ENCODE results near the gene PLA2G4A.

The PLA2G4A gene

DNA sequence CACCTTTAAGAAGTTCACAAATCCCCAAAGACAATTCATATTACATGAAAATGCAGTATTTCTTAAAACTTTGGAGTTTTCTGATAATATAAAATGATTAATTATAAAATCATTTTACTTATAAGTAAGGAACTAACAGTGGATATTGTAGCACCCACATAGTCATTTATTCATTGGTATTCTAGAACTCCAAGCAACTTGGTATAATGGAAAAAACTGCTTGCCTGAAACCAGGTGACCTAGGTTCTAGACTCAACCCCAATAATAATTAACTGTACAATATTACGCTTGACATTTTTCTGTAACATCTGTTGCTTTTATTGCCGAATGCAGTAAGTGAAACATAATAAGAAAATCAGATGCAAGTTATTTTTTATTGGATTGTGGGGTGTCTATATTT lies 2.4 kb downstream of the PLA2G4A start:
- DNase-seq (ENCODE audit: low read depth in 1 of 2, low spot score in 1 of 2): no peak

DNA sequence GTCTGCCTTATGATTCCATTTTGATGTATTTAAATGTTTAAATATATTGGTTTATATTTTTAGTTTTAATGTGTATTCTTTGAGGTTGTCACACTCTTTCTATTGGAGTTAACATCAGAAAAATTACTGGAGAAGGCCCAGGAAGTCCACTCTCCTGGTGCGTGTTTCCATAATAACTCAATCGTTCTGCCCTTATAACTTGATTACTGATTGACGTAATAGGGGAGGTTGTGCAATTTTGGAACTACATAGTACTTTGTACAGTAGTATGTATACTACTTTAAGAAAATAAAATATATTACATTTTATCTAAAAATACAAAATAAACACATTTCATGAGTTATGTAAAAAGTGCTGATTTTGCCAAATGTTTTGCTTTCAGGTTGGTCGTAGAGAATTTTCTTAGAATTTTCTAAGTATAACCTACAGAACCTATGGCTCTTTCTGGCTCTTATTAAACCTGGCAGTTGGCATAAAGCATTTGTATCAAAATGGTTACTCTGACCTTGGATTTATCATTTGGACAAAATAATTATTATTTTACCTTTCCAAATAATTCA lies 5.7 kb downstream of the PLA2G4A start:
- DNase-seq (ENCODE audit: low read depth in 1 of 2, low spot score in 1 of 2): no peak

DNA sequence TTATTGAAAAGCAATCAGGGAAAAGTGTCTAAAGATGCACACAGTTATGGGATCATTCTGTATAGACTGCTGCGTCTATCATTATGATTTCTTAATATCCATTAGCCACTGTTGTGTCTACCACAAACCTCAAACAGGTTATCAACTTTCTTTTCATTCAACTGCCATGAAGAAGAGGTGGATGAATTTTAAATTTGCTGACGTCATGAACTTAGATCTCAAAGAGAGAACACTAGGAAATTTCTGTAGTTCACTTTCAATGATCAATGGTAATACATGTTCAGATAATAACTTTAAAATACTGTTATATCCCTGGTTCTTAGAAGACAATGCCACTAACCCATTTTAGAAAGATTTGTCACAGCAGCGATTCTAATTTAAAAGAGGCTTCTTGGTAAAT lies 6.7 kb downstream of the PLA2G4A start:
- no peak for DNase-seq (ENCODE audit: low read depth in 1 of 2, low spot score in 1 of 2)

DNA sequence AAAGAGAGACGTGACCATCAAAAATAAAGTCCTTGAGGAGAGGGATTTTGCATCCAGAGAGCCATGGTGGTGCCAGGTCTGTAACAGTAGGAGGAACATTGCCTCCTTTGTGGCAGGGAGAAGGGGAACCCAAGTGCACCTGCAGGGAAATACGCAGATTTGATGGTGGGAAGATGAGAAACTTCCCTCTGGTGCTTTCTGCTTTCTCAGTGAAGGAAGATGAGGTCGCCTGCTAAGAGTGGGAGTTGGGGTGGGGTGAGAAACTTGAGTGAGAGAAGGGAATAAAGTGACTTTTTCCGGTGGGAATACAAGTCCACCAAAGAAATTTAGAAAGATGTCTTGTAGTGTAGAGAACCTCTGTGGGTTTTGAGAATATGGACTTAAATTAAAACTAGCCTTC lies 9.1 kb downstream of the PLA2G4A start:
- DNase-seq (ENCODE audit: low read depth in 1 of 2, low spot score in 1 of 2): no peak

DNA sequence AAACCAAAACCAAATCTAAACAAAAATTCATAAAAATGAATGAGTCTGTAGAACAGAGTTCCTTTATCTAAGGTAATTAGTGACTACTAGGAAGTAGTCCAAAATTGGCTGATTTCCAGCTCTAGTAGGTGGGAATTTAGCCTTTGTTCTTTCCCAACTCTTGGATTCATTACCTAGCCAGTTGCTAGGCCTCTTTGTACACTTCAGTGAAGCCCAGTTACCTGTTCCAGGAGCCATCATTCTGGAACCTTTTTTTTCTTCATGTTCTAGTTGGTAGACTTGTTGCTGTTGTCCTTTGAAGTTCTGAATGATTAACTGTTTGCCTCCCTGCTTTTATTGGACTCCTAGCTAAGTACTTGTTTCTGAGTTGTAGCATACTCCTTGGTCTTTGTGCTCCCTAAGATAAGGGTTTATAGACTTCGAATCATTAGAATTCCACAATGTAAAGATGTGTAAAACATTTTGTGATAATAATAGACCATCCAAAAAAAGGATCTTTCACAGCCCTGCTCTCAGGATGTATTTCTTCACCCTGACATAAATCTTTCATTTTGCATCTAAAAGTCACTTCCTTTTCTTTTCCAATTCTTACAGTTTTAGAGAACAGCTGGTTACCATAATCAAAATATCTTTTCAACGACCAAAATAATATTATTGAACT lies 9.8 kb downstream of the PLA2G4A start:
- no peak for DNase-seq (ENCODE audit: low read depth in 1 of 2, low spot score in 1 of 2)

DNA sequence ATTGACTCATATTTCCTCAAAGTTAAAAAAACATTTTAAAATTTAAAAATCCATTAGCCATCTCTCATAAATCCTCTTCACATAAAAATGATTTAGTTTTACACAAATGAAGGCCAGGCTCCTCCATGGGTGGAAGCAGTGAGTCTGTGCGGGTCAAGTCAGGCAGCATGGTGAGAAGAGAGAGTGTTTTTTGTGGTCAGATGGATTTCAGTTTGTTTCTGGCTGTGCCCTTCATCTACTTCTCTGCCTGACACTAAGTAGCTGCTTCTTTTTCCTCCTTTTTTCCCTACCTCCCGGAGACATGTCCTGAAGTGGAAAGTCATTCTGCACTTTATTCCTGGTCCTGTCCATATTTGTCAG lies 10.3 kb downstream of the PLA2G4A start:
- DNase-seq (ENCODE audit: low read depth in 1 of 2, low spot score in 1 of 2): no peak

DNA sequence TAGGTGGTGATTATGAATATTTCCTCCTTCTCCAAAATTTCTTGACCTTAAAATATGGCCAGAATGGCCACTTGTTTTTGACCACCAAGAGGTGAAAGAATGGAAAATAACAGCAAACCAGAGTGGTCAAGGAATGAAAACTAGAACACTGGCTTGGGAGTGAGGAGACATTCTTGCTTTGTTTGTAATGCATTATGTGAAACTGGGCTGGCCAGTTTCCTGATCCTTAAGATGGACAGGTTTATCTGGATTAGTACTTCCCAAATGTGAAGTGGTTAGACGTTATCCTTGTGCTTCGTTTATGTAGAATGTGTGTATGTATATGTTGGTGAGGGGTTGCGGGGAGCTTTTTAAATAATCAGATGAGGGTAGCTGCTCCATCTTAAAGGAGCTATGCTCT lies 12.8 kb downstream of the PLA2G4A start:
- no peak for DNase-seq (ENCODE audit: low read depth in 1 of 2, low spot score in 1 of 2)

DNA sequence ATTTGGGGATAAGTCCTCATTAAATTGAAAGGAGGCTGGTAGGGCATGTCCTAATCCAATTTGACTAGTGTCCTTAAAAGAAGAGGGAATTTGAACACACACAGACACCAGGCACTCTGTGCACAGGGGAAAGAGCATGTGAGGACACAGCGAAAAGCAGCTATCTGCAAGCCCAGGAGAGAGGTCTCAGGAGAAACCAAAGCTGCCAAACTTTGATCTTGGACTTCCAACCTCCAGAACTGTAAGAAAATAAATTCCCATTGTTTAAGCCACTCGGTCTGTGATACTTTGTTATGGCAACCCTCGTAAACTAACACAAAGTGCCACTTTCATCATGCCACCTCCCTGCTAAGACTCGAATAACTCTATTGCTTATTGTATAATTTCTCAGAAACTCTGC lies 13.8 kb downstream of the PLA2G4A start:
- DNase-seq (ENCODE audit: low read depth in 1 of 2, low spot score in 1 of 2): no peak

DNA sequence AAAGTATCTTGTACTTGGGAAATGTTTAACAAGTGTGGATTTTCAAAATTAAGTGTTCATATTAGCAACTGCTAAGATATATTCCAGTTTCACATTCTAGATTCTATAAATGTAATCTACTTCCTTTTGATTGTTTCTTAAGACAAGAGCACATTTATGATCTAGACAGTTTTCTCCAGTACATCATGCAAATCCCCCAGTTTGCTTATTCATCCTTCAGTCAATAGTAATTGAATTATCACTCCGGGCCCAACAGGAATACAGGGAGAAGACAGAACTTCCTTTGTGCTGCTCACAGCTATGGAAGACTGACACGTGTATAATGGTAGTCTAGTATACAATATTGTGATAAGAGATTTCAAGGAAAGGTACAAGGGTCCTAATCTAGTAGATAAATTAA lies 14.5 kb downstream of the PLA2G4A start:
- DNase-seq (ENCODE audit: low read depth in 1 of 2, low spot score in 1 of 2): no peak

DNA sequence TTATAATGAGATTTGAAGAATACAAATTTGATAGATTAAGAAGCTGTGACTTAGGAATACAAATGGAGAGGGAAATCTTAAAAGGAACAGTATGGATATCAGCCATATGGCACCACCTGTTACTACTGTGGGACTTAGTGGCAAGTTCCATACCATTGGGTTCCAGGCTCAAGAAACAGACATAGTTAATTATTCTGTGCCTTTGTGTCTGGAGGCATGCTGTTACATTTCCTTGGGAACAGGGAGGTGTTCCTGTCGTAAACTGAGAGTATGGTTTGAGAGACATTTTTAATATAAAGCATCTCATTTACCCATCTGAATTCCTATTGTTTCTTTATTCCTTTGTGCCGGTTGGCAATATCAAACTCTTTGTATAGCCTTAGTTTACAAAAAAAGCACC lies 15.2 kb downstream of the PLA2G4A start:
- DNase-seq (ENCODE audit: low read depth in 1 of 2, low spot score in 1 of 2): no peak

DNA sequence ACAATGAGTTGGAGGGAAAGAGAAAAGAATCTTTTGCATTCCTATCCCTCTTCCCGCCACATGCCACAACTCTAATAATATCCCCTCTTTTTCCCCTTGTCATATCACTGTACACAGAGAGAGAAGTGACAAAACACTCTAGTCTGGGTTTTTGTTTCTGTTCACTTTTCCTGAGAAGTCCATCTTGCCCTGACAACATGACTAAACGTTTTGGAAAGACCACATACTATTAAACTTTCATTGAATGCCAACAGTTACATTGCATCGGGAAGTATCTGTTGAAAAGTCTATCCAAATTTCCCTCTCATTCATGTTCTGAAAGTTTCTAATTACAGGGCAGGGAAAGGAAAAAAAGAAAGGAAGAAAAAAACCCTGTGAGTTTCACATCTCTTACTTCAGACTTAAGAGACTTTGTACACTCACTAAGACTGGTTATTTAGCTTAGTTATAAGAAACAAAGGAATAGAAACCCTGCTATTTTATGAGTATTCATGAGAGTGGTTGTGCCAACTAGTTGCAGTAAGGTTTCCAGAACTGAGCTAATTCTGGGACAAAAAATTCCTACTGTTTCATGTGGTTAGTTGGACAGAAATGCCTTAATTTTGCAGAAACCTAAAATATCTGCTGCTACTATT lies 16.9 kb downstream of the PLA2G4A start:
- no peak for DNase-seq (ENCODE audit: low read depth in 1 of 2, low spot score in 1 of 2)

DNA sequence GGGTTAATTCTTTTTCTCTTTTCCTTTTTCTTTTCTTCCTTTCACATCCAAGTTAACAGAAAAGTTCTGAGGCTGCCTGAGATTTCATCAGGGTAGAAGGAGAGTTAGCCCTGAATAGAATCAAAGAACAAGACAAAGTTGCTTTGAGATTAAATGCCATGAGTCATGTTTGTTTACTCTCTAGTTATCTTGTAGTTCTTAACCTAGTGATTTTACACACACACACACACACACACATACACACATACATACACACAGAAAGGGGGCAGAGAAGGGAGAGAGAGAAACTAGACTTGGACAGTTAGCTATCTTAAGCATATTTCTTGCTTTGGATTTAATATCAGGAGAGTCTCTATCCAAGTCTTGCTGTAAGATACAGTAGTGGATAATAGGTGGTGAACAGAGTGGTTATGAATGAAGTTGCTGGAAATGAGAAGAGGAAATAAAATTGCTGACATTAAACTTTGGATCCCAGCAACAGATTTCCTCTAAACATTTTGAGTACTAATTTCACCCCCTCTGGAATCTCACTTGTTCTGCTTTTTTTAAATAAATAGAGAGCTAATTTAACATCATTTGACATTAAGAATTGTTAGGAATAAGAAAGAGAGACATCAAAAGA lies 19.9 kb downstream of the PLA2G4A start:
- no peak for DNase-seq (ENCODE audit: low read depth in 1 of 2, low spot score in 1 of 2)

DNA sequence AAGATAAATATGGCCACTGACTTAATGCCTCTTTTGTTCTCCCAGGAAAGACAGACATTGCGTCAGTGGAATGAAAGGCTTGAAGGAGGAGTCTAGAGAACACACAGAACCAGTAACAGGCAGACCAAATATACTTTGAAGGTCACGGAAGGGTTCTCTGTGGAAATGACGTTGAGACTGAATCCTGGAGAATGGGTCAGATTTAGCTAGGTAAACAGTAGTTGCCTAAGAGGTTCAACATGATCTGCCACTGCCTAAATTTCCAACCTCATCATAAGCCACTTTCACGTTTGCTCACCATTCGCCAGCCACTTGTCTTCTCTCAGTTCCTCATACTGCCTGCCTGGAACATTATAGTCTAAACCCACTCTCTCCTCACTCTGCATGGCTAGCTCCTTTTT lies 20.5 kb downstream of the PLA2G4A start:
- DNase-seq (ENCODE audit: low read depth in 1 of 2, low spot score in 1 of 2): no peak

DNA sequence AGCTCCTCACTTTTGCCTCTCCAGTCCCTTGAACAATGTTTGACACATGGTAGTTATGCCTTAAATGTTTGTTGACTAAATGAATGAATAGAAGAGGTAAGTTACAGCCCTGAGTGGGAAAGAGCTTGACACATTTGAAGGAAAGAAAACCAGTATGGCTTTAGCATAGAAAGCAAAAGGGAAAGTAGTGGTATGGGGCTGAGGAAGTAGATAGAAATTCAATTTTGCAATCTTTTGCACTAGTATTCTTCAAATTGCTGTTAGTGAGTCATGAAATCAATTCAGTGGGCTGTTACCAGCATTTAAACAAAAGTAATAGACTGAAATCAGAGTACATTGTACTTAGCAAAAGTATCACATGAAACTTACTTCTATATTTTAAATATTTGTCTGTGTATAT lies 21.1 kb downstream of the PLA2G4A start:
- DNase-seq (ENCODE audit: low read depth in 1 of 2, low spot score in 1 of 2): no peak

DNA sequence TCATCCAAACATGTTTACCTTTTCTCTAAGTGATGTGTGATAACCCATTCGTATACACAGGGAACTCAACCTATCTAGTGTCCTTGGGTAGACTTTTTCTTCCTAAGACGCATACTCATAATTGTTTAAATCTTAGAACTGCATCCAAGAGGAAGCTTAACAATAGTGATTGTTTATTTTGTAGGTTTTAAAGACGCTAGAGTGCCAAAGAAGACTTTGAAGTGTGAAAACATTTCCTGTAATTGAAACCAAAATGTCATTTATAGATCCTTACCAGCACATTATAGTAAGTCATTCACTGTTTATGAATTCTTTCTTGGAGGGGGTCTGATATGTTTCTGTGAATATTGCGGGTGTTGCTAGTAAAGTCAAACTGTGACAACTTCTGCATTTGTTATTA lies 25.4 kb downstream of the PLA2G4A start:
- DNase-seq (ENCODE audit: low read depth in 1 of 2, low spot score in 1 of 2): no peak

DNA sequence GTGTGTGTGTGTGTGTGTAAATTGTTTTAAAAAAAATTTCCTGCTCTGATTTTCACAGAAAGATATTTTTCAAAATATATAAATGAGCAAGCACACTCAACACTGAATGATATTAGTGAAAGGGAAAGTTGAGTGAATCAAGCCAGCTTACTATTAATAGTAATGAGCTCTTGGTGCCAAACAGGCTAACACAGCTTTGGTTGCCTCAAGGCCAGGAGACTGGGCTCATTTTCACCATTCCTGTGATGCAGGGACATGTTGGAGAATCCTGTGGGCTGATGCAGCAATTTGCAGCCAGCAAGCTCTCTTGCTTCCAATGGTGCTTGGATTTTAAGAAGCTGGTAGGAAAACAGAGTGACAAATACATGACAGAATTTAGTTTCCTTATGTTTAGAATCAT lies 30.2 kb downstream of the PLA2G4A start:
- DNase-seq (ENCODE audit: low read depth in 1 of 2, low spot score in 1 of 2): no peak

DNA sequence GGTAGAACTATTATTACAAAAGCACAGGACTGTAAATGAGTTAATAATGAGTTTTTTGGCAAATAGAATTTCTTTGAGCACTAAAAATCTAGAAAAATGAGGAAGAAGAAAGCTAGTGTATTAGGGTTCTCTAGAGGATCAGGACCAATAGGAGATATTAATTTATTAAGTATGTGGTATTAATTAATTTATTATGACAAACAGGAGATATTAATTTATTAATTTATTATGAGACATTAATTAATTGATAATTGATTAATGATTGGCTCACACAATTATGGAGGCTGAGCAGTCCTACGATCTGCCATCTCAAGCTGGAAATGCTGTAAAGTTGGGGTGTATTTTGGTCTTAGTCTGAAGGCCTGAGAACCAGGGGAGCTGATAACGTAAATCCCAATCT lies 31.2 kb downstream of the PLA2G4A start:
- DNase-seq (ENCODE audit: low read depth in 1 of 2, low spot score in 1 of 2): no peak

DNA sequence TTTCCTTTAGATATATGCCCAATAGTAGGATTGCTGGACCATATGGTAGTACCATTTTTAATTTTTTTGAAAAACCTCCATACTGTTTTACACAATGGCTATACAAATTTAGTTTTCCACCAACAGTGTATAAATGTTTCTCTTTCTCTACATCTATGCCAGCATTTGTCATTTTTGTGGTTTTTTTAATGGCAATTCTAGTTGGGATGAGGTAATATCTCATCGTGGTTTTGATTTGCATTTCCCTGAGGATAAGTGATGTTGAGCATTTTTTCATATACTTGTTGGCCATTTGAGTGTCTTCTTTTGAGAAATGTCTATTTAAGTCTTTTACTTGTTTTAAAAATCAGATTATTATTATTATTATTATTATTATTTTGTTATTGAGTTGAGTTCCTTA lies 35.5 kb downstream of the PLA2G4A start:
- DNase-seq (ENCODE audit: low read depth in 1 of 2, low spot score in 1 of 2): no peak

DNA sequence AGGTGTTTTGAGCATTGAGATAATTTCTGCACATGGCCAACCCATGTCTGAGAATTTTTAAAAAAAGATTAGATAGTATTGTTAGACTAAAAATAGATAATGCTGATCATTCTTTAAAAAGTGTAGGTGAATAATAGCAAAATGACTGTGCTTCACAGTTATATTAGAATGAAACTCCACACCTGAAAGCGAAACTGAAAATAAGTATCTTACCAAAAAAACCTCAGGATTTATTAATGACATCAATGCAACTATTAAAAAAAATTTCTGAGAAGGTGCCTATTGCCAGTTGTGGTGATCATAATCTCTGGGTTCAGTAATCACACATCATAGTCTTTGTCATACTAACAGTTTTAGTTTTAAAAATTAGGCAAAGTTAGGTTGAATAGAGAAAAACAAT lies 36.5 kb downstream of the PLA2G4A start:
- DNase-seq (ENCODE audit: low read depth in 1 of 2, low spot score in 1 of 2): no peak

DNA sequence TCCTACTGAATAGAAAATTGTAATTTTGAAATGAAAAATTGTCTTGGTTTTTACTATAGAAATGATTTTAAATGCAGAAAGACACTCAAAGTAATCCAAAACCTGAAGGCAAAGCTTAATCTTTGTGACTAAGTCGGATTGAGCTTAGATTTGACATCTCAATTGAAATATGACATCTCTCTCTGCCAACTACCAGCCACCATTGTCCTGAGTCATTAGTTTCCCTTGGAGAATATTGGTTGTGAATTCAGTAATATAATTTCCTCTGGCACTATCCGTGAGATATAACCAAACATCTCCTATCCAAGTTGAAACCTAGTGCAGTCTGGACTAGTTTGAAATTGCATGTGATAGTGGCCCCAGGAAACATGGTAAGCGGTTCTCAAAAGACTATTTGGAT lies 37.1 kb downstream of the PLA2G4A start:
- DNase-seq (ENCODE audit: low read depth in 1 of 2, low spot score in 1 of 2): no peak

DNA sequence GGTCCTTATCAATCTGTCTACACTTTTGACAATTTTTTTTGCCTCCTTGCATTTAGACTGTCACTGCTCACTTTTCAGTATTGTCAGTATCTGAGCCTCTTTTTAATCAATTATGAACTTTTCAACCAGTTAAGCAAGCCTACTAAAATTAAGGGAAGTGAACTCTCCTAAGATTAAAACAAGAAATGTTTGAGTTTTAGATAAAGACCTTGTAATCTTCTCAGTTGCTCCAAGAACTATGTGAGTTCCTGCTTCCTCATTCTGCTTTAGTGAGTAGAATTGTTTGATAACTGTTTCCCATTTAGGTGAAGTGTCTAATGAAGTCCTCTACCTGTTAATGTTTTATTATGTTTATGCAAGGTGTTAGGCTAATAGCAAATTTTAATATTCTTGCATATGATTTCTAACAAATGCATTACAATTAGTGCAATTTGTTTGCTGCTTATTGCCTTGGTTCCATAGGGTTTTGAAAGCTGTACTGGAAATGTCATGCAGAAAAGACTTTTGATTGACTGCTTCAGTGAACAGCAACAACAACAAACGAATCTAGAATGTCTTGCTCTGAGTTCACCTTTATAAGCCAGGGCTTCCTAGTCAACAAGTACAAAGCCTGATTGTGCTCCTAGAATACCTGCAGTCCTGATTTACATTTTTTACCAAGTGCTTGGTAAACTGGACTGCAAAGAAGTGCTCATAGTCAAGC lies 40.9 kb downstream of the PLA2G4A start:
- no peak for DNase-seq (ENCODE audit: low read depth in 1 of 2, low spot score in 1 of 2)

DNA sequence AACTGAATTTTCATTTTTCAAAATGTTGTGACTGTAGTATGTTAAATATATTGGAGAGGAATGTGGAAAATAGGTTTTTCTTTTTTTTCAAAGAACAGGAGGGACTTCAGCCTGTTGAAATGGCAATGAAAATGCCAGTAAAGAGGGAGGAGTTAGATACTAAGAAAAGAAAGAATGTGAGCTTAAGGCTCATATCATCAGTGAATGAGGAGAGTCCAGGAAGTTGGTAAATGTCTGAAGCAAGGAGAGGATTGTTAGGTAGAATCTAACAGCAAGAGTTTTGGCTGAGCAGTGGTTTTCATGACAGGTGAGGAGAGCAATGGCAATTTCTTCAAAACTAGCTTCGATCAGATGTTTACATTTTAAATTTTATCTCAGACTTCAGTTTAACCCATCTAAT lies 43.0 kb downstream of the PLA2G4A start:
- DNase-seq (ENCODE audit: low read depth in 1 of 2, low spot score in 1 of 2): no peak
